GM19324 (cell line): ENCODE results near the gene RASA4.
"Not testable (repeated sequence)": the region's sequence is repeated elsewhere in the genome, so short reads cannot be mapped to it uniquely, and the experiment has no call there.

Experiments used
- ATAC-seq: cut with Tn5 transposase; IDR thresholded peaks from one replicate; pipeline ENCODE4 v1.9.1; 2021; ENCODE audit warnings: mild to moderate bottlenecking, moderate library complexity; ENCODE audit not compliant: unreplicated experiment, low FRiP score

The RASA4 gene

GRCh38 chr7:102609734-102610133, 6.8 kb downstream of the RASA4 start:
- ATAC-seq = not testable (repeated sequence)

- ATAC-seq = not testable (repeated sequence)
Measured at GRCh38 chr7:102606848-102607247, 9.7 kb downstream of the RASA4 start.

DNA sequence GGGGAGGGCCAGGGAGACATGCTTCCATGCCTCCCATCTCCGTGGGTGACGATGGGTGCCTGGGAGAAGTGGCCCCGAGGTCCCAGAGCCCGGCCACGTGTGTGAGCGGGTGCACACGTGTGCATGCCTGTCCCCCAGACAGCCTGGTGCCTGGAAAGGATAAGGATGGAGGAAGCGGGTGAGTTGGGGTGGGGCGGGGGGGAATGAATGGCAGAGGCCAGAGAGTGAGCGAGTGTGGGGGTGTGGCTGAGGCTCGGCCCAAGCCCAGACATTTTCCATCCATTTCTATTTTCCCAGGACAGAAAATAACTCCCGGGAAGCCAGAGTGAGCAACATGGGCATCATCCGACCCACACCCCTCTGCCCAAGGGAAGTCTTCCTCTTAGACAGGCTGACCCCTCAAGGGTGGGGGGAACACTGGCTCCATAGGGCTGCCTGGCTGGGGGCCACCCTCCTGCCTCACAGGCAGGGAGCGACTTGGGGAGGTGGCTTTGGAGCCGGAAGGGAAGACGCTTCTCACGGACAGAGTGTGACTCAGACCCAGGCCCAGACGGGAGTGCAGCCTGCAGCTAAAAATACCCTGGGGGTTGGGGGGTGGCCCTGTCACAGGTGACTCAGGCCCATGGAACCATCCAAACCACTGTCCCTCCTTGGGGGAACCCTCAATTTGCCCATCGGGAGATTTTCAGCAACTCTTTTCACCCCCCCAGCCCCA, 12.0 kb downstream of the RASA4 start:
- not testable (repeated sequence) for ATAC-seq

- ATAC-seq = not testable (repeated sequence)
Measured at GRCh38 chr7:102602317-102602716, 14.2 kb downstream of the RASA4 start.

- ATAC-seq = not testable (repeated sequence)
Measured at GRCh38 chr7:102599699-102600098, 16.9 kb downstream of the RASA4 start.

GRCh38 chr7:102596036-102596435, 20.5 kb downstream of the RASA4 start:
- not testable (repeated sequence) for ATAC-seq

DNA sequence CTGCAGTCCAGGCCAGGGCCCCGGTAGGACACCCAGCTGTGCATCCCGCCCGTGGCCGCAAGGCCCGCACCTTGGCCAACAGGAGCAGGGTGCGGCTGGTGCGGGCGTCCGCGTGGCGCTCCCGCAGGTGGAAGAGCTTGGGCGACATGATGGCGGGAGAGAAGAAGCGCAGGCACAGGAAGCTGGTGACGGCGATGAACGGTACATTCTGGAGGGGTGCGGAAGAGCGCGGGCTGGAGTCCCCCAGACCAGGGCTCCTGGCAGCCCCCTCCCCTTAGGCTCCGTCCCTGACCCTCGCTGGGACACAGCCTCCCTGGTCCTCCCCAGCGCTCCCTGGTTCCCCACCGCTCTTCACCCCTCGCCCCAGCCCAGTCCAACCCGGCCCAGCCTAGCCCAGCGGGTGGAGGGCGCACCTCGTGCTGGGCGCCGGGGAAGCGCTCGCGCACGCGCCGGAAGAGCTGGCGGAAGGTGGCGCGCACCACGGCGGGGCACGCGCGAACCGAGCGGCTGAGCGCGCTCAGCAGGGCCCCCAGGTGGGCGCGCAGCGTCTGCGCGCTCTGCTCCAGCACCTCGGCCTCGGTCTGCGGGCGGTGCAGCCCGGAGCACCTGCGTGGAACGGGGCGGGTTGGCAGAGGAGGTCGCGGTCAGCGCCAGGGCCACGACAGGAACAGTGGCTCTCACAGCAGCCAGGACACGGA, 22.8 kb downstream of the RASA4 start:
- ATAC-seq = peak; percentile 62

GRCh38 chr7:102592477-102593019, 24.0 kb downstream of the RASA4 start:
- ATAC-seq = not testable (repeated sequence)

- ATAC-seq = peak; percentile 23
Measured at GRCh38 chr7:102589857-102590256, 26.7 kb downstream of the RASA4 start.

DNA sequence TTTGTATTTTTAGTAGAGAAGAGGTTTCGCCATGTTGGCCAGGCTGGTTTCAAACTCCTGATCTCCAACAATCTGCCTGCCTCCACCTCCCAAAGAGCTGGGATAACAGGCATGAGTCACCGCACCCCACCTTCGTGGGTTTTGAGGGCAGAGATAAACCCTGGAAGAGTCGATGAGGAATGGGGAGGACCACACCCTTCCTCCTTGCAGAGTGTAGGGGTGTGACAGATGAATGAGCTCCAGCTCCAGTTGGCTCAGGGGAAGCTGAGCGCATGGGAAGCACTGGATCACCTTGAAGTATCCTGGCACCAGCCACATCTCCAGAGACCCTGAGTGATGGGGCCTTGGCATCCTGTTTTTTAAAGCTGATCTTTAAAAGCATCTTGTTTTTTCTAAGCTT, 33.1 kb downstream of the RASA4 start:
- ATAC-seq = not testable (repeated sequence)

DNA sequence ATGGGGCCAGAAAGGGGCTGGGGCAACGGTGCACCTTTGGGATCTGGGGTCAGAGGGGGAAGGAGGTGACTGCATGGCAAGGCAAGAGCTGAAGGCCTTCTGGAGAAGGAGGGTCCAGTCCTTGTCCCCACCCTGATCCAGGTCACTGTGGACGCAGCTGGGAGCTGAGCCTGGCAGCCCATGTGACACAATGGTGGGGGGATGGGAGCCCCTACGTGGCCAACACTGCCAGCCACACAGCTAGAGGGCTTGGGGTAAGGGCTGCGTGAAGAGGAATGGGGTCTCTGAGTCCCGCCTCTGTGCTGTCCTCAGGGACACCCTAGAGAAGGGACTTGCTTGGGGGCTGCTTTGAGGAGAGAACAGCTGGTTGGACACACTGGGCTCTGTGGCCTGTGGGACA, 34.8 kb downstream of the RASA4 start:
- ATAC-seq = not testable (repeated sequence)

- not testable (repeated sequence) for ATAC-seq
Measured at GRCh38 chr7:102578486-102578885, 38.1 kb downstream of the RASA4 start.

GRCh38 chr7:102577315-102578240, 39.0 kb downstream of the RASA4 start:
- ATAC-seq = not testable (repeated sequence)

GRCh38 chr7:102576363-102576762, 40.2 kb downstream of the RASA4 start:
- not testable (repeated sequence) for ATAC-seq

GRCh38 chr7:102574607-102575006, 41.9 kb downstream of the RASA4 start:
- not testable (repeated sequence) for ATAC-seq

GRCh38 chr7:102572261-102573239, 44.0 kb downstream of the RASA4 start, which contains the start of gene POLR2J3:
Gene POLR2J3 (minus strand): TSS chr7:102572583. CDS start chr7:102572521, 62 bp downstream.
- ATAC-seq = peak; percentile 91

- not testable (repeated sequence) for ATAC-seq
Measured at GRCh38 chr7:102568620-102569019, 47.9 kb downstream of the RASA4 start.

GRCh38 chr7:102550808-102551422, 65.6 kb downstream of the RASA4 start, which contains the start of gene SPDYE2:
Gene SPDYE2 (plus strand): TSS chr7:102551226. CDS start chr7:102553256, 2,030 bp downstream.
- ATAC-seq = not testable (repeated sequence)

DNA sequence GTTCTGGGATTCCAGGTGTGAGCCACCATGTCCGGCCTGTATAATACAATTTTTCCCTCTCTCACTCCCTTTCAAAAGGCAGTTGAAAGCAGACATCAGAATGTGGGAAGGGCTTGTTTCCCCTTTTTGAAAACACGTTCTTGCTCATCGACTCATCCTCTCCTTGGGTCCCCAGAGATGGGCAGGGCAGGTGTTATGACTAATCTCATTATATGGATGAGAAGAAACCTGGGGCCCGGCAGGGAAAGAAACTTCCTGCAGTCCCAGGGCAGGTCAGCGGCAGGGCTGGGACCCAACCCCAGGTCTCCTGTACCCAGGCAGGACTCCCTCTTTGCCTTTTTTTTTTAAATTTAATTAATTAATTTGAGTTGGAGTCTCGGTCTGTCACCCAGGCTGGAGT, 70.2 kb downstream of the RASA4 start:
- not testable (repeated sequence) for ATAC-seq
